ELR (cell line): ENCODE results near the gene BCAN.
"Not testable (repeated sequence)": the region's sequence is repeated elsewhere in the genome, so short reads cannot be mapped to it uniquely, and the experiment has no call there.

ENCODE experiments used
- DNase-seq: peaks from one replicate; pipeline ENCODE4 v3.0.0-alpha.2; 2015; ENCODE audit warnings: low read depth

BCAN gene, protein sequence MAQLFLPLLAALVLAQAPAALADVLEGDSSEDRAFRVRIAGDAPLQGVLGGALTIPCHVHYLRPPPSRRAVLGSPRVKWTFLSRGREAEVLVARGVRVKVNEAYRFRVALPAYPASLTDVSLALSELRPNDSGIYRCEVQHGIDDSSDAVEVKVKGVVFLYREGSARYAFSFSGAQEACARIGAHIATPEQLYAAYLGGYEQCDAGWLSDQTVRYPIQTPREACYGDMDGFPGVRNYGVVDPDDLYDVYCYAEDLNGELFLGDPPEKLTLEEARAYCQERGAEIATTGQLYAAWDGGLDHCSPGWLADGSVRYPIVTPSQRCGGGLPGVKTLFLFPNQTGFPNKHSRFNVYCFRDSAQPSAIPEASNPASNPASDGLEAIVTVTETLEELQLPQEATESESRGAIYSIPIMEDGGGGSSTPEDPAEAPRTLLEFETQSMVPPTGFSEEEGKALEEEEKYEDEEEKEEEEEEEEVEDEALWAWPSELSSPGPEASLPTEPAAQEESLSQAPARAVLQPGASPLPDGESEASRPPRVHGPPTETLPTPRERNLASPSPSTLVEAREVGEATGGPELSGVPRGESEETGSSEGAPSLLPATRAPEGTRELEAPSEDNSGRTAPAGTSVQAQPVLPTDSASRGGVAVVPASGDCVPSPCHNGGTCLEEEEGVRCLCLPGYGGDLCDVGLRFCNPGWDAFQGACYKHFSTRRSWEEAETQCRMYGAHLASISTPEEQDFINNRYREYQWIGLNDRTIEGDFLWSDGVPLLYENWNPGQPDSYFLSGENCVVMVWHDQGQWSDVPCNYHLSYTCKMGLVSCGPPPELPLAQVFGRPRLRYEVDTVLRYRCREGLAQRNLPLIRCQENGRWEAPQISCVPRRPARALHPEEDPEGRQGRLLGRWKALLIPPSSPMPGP

GRCh38 chr1:156641761-156642264 is at the start of gene BCAN:
BCAN (plus strand) TSS chr1:156642117; CDS start chr1:156646055, 3,938 bp downstream.
- DNase-seq = no peak

DNA sequence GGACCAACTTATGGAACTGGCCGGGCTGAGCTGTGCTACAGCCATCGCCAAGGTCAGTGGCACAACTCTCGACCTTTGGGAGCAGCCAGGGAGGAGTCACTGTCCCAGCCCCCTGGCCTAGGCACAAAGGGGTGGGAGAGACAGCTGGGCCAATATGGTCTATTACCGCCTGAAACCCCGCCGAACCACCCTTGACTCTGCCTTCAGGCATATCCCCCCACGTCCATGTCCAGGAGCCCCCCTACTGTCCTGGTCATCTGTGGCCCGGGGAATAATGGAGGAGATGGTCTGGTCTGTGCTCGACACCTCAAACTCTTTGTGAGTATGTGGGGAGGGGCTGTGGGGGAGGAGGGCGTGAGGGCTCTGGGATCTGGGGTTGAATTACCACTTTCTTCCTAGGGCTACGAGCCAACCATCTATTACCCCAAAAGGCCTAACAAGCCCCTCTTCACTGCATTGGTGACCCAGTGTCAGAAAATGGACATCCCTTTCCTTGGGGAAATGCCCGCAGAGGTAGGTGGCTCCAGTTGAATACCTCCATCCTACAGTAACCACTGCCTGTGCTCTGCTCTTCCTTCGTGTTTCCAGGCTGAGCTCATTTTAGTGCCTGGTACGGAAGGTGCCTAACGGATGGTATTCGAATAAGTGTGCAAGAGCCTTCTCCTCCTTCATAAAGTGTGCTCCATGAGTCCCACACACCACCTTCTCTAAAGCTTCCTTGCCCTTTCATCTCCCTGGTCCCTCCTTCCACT is 49.6 kb upstream of the BCAN start:
- peak; percentile 18 for DNase-seq

DNA sequence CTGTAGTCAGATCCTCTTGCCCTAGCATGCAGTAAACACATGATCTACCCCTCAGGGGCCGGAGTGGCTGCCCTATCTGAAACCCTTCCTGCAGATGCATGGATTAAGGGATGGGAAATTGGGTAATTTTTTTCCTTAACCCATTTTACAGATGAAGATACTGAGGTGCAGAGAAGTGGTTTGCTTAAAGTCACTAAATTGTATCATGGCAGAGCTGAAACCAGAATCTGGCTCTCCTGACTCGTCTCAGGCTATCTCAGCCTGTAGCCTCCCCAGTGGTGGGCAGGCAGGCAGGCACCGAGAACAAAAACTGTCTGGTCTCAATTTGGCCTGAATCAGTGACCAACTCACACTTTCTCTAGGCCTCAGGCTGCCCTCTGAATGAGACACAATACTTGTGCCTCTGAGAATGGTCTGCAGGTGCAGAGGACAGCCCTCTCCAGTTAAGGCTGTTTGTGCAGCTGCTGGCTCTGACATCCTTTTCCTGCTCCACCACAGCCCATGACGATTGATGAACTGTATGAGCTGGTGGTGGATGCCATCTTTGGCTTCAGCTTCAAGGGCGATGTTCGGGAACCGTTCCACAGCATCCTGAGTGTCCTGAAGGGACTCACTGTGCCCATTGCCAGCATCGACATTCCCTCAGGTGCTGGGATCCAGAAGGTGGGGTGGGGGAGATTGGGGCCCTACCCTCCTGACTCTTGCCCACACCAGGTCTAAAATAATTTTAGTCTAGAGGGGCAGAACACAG is 48.8 kb upstream of the BCAN start:
- peak; percentile 13 for DNase-seq

- no peak for DNase-seq
Measured at GRCh38 chr1:156593661-156593989, 48.3 kb upstream of the BCAN start.

GRCh38 chr1:156594190-156594589 is 47.7 kb upstream of the BCAN start:
- DNase-seq = no peak

GRCh38 chr1:156595016-156595415 is 46.9 kb upstream of the BCAN start:
- no peak for DNase-seq

- no peak for DNase-seq
Measured at GRCh38 chr1:156596426-156596825, 45.5 kb upstream of the BCAN start.

DNA sequence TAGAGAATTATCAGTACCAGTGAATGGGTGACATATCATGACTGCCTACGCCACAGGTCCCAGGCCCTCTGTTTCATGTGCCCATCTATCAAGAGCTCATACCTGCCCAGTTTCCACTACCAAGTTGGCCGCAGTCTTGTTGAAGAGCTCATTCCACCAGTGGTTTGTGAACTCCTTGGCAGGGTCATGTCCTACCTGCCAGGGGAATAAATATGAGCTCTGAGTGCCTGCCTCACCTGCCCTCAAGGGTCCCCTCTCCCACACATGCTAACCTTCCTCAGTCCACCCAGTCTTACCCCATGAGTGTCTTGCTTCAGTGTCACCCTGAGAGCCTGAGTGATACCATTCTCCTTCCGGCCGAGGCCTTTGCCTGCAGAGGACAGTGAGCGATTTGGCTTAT is 43.8 kb upstream of the BCAN start:
- DNase-seq = no peak

- no peak for DNase-seq
Measured at GRCh38 chr1:156598731-156599432, 43.0 kb upstream of the BCAN start.

DNA sequence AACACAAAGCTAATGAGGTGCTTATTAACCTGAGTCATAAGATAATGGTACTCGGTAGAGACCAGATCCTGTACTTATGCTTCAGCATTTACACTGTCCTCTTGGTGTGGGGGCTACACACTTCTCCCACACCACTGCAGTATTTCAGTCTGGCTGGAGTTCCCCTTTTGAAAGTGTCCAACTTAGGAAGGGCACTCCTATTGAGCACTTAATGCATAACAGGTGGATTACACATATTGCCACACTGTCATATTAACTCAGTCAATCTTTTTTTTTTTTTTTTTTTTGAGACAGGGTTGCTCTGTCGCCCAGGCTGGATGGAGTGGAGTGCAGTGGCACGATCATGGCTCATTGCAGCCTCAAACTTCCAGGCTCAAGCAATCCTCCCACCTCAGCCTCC is 42.1 kb upstream of the BCAN start:
- peak; percentile 56 for DNase-seq

DNA sequence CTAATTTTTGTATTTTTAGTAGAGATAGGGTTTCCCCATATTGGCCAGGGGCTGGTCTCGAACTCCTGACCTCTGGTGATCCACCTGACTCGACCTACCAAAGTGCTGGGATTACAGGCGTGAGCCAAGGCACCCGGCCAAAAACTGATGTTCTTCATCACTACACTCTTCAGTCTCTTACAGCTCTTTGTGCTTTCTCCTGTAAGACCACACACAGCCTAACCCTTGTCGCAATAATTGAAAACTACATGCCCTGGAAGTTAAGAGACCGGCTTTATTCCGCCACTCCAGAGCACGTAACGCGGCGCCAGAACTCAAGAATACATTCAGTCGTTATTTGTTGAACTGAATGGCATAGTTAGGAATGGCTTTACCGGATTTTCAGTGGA is 41.2 kb upstream of the BCAN start:
- peak; percentile 38 for DNase-seq

DNA sequence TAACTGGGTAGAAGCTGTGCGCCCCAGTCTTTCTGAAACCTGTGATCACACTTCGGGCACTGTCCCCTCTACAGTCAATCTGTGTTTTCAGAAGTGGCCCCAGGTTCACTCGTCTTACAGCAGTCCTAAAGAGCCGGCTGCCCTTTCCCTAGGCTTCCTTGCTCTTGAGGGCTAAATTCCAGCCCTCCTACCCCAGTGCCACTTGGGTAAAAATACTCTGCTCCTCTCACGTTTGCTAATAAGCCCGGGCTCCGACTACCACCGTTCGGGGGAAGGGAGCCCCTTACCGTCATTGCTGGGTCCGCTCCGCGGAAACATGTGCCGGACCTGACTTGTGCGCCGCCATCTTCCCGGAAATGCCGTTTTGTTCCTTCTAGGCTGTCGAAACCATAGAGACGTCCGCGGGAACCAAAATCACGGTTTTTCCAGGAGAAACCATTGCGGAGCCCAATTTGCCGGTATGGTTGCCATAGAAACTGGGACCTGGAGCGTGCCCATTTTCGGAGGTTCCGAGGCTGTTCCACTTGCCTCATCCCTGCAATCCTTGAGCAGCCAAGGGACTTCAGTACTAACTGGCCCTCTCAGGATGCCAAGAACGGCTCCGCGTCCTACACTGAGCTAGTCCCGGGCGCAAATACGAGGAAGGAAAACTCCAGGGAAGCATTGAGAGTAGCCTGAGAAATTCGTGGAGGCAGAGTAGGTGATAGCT is 40.6 kb upstream of the BCAN start, which contains the start of gene GPATCH4:
Gene GPATCH4, minus strand, starts transcription at position 358 of the 709 bp plus-strand sequence.
- peak; percentile 95 for DNase-seq

DNA sequence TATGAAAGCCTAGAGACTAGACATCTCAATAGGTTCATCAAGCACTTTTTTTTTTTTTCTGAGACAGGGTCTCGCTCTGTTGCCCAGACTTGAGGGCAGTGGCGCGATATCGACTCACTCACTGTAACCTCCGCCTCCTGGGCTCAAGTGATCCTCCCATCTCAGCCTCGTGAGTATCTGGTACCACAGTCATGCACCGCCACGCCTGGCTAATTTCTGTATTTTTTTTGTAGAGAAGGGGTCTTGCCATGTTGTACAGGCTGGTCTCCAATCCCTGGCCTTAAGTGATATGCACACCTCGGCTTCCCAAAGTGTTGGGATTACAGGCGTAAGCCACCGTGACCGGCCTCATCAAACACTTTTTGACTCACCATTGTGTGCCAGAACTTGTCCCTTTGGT is 40.0 kb upstream of the BCAN start:
- DNase-seq = no peak

DNA sequence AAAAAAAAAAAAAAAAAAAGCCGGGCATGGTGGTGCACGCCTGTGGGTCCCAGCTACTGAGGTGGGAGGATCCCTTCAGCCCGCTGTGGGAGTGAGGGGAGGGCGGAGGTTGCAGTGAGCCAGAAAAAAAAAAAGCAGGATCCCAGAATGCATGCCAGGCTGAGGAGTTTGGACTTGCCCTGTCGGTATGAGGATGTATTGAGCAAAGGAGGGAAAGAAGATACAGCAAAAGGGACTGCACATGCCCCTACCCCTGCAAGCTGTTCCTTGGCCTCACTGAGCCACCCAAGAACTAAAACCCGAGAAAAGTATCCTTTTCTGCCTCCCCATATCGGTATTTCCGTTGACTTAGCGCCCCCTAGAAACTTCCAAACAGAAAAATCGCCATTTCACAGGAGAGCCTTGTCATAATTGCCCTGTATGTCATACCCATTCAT is 39.3 kb upstream of the BCAN start:
- peak; percentile 48 for DNase-seq

- DNase-seq = not testable (repeated sequence)
Measured at GRCh38 chr1:156607344-156607743, 34.6 kb upstream of the BCAN start.

GRCh38 chr1:156608036-156608674 is 33.8 kb upstream of the BCAN start:
- peak; percentile 82 for DNase-seq

- DNase-seq = peak; percentile 61
Measured at GRCh38 chr1:156608981-156609380, 32.9 kb upstream of the BCAN start.

DNA sequence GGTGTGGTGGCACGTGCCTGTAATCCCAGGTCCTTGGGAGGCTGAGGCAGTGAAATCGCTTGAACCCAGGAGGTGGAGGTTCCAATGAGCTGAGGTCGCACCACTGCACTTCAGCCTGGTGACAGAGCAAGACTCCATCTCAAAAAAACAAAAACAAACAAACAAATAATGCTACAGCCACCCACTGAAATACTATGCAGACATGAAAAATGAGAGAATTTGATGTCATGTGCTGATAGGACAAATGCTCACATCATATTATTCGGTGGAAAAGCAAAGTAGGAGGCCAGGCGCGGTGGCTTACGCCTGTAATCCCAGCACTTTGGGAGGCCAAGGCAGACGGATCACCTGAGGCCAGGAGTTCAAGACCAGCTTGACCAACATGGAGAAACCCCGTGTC is 31.8 kb upstream of the BCAN start:
- DNase-seq = not testable (repeated sequence)

DNA sequence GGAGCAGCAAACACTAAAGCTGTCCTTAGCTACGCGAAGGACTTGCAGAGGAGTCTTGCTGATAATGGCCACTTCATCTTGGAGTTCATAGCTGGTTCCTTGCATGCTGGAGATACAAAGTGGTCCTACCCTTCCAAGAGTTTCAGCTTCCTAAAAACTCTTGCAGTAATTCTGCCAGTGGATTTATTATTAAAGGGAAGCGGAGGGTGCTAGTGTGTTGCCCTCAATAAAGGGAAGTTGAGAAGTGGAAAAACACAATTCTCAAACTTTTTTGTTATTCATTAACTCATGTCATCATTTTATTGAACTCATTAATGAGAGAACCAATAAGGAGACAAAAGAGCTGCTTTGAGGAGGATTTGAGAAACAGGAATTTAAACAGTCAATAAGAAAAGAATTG is 29.3 kb upstream of the BCAN start:
- DNase-seq = no peak

- DNase-seq = no peak
Measured at GRCh38 chr1:156615946-156616345, 26.0 kb upstream of the BCAN start.
